H9 (cell line): ENCODE measurements around the gene CARD11. TPM values are rescaled to one million over a fixed set of nuclear protein-coding genes. Genes with fewer than 3 reads are reported as not detected.

Experiments used
- DNase-seq: peaks from one replicate; pipeline ENCODE4 v3.0.0-alpha.2; 2017
- H2AFZ ChIP-seq: one replicate; pipeline ENCODE4 v1.6.1; 2013; ENCODE audit warnings: mild to moderate bottlenecking, low read length, control low read depth, moderate library complexity
- H2AK5ac ChIP-seq: 2 replicates; pipeline ENCODE4 v1.6.1; 2013; ENCODE audit warnings: low read length, control low read depth, mixed read lengths; ENCODE audit not compliant: insufficient read length
- H2BK120ac ChIP-seq: one replicate; pipeline ENCODE4 v1.6.1; 2013; ENCODE audit warnings: low read depth, mild to moderate bottlenecking, low read length, control low read depth, inconsistent platforms; ENCODE audit not compliant: poor library complexity, severe bottlenecking
- H2BK12ac ChIP-seq: 2 replicates; pipeline ENCODE4 v1.6.1; 2013; ENCODE audit warnings: low read length, control low read depth, mixed read lengths, low read depth; ENCODE audit not compliant: insufficient read length
- H2BK15ac ChIP-seq: 2 replicates; pipeline ENCODE4 v1.6.1; 2013; ENCODE audit warnings: low read depth, low read length, control low read depth
- H2BK20ac ChIP-seq: one replicate; pipeline ENCODE4 v1.6.1; 2013; ENCODE audit warnings: low read depth, mild to moderate bottlenecking, low read length, control low read depth, inconsistent platforms; ENCODE audit not compliant: poor library complexity, severe bottlenecking
- H2BK5ac ChIP-seq: 2 replicates; pipeline ENCODE4 v1.6.1; 2013; ENCODE audit warnings: low read length, control low read depth, mixed read lengths; ENCODE audit not compliant: insufficient read length
- H3K14ac ChIP-seq: 2 replicates; pipeline ENCODE4 v1.6.1; 2013; ENCODE audit warnings: low read length, control low read depth; ENCODE audit not compliant: insufficient read depth
- H3K18ac ChIP-seq: 2 replicates; pipeline ENCODE4 v1.6.1; 2013; ENCODE audit warnings: low read depth, mild to moderate bottlenecking, mixed read lengths, low read length, control low read depth; ENCODE audit not compliant: insufficient read length
- H3K23ac ChIP-seq: 2 replicates; pipeline ENCODE4 v1.6.1; 2013; ENCODE audit warnings: low read length, control low read depth, mixed read lengths, low read depth; ENCODE audit not compliant: insufficient read length
- H3K23me2 ChIP-seq: 2 replicates; pipeline ENCODE4 v1.6.1; 2013; ENCODE audit warnings: low read depth, mild to moderate bottlenecking, mixed read lengths, low read length, control low read depth; ENCODE audit not compliant: insufficient read length, poor library complexity, severe bottlenecking
- H3K27ac ChIP-seq: 2 replicates; pipeline ENCODE4 v1.5.1; 2013; ENCODE audit warnings: low read length, control low read depth, mixed read lengths, low read depth; ENCODE audit not compliant: insufficient read length
- H3K27me3 ChIP-seq: 2 replicates; pipeline ENCODE4 v1.6.1; 2013; ENCODE audit warnings: low read length, control low read depth, inconsistent platforms; ENCODE audit not compliant: insufficient read depth
- H3K4ac ChIP-seq: 2 replicates; pipeline ENCODE4 v1.6.1; 2013; ENCODE audit warnings: low read depth, mild to moderate bottlenecking, control low read depth, inconsistent platforms, low read length, moderate library complexity
- H3K4me1 ChIP-seq: 2 replicates; pipeline ENCODE4 v1.6.1; 2013; ENCODE audit warnings: low read length, control low read depth, inconsistent platforms; ENCODE audit not compliant: insufficient read depth
- H3K4me2 ChIP-seq: 2 replicates; pipeline ENCODE4 v1.6.1; 2013; ENCODE audit warnings: low read length, control low read depth, mixed read lengths; ENCODE audit not compliant: insufficient read length, insufficient read depth
- H3K56ac ChIP-seq: 2 replicates; pipeline ENCODE4 v1.6.1; 2013; ENCODE audit warnings: low read depth, mild to moderate bottlenecking, mixed read lengths, low read length, control low read depth; ENCODE audit not compliant: insufficient read length
- H3K79me1 ChIP-seq: 2 replicates; pipeline ENCODE4 v1.6.1; 2013; ENCODE audit warnings: low read depth, mild to moderate bottlenecking, moderate library complexity, low read length, control low read depth, inconsistent platforms; ENCODE audit not compliant: insufficient read depth, poor library complexity, severe bottlenecking
- H3K79me2 ChIP-seq: 2 replicates; pipeline ENCODE4 v1.6.1; 2013; ENCODE audit warnings: low read length, control low read depth, inconsistent platforms; ENCODE audit not compliant: insufficient read depth
- H3K9ac ChIP-seq: 2 replicates; pipeline ENCODE4 v1.6.1; 2013; ENCODE audit warnings: low read length, control low read depth, mixed read lengths; ENCODE audit not compliant: insufficient read length; ENCODE audit errors: extremely low read depth
- H3K9me3 ChIP-seq: one replicate; pipeline ENCODE4 v1.6.1; 2013; ENCODE audit warnings: low read depth, low read length, inconsistent platforms; ENCODE audit not compliant: control insufficient read depth
- H3T11ph ChIP-seq: one replicate; pipeline ENCODE4 v1.6.1; 2013; ENCODE audit warnings: mild to moderate bottlenecking, low read length, control low read depth, inconsistent platforms
- H4K20me1 ChIP-seq: one replicate; pipeline ENCODE4 v1.6.1; 2013; ENCODE audit not compliant: control insufficient read depth, insufficient read length, insufficient read depth
- H4K5ac ChIP-seq: 2 replicates; pipeline ENCODE4 v1.6.1; 2013; ENCODE audit warnings: low read depth, mild to moderate bottlenecking, mixed read lengths, low read length, control low read depth; ENCODE audit not compliant: insufficient read length
- H4K8ac ChIP-seq: replicated peaks from 2 replicates; pipeline ENCODE4 v1.6.1; 2013; ENCODE audit warnings: low read length, control low read depth, mixed read lengths, low read depth; ENCODE audit not compliant: insufficient read length
- H4K91ac ChIP-seq: 2 replicates; pipeline ENCODE4 v1.6.1; 2013; ENCODE audit warnings: low read depth, mild to moderate bottlenecking, moderate library complexity, mixed read lengths, low read length, control low read depth; ENCODE audit not compliant: insufficient read length
- H3K27ac Mint-ChIP-seq, 3 experiments: 2 replicates in 2 of 3; 3 replicates in 1 of 3; pipeline ENCODE4 v1.8.0; 2020 to 2021; ENCODE audit warnings: mixed read lengths in 3 of 3, mild to moderate bottlenecking in 1 of 3, moderate library complexity in 1 of 3
- H3K27me3 Mint-ChIP-seq: 2 replicates; pipeline ENCODE4 v1.8.0; 2021; ENCODE audit warnings: low read depth, mild to moderate bottlenecking, moderate library complexity, mixed read lengths
- H3K36me3 Mint-ChIP-seq, 3 experiments: 2 replicates in 2 of 3; 3 replicates in 1 of 3; pipeline ENCODE4 v1.8.0; 2020 to 2021; ENCODE audit warnings: low read depth in 3 of 3, mixed read lengths in 3 of 3; ENCODE audit not compliant: insufficient read depth in 1 of 3
- H3K4me1 Mint-ChIP-seq, 2 experiments: 2 replicates each; pipeline ENCODE4 v1.8.0; 2020; ENCODE audit warnings: mixed read lengths in 2 of 2
- H3K4me3 Mint-ChIP-seq, 2 experiments: 2 replicates in 1 of 2; 3 replicates in 1 of 2; pipeline ENCODE4 v1.8.0; 2020 to 2021; ENCODE audit warnings: mild to moderate bottlenecking in 2 of 2, mixed read lengths in 2 of 2, moderate library complexity in 1 of 2
- H3K9me3 Mint-ChIP-seq, 2 experiments: 2 replicates in 1 of 2; 3 replicates in 1 of 2; pipeline ENCODE4 v1.8.0; 2020; ENCODE audit warnings: mild to moderate bottlenecking in 2 of 2, mixed read lengths in 2 of 2, moderate library complexity in 1 of 2
- WGBS: extraction: QIAGEN DNeasy Blood & Tissue Kit; methylation state at CpG from one replicate; pipeline ENCODE4 v1.1.7; 2013; ENCODE audit warnings: missing lambda C conversion rate, low lambda C conversion rate, mixed read lengths; ENCODE audit not compliant: insufficient read length; ENCODE audit errors: extremely low coverage; 5-methylcytosine and 5-hydroxymethylcytosine counted together
- total RNA-seq: library from RNA; stranded (reverse); gene quantifications from 2 replicates; pipeline ENCODE4 v1.2.1, GENCODE V29; 2021
- TF ChIP-seq, protein P1 (sequence below): fragments of 200-600 bp; sonication (generic); conservative IDR thresholded peaks from 3 replicates; pipeline ENCODE4 v1.8.0; 2021; ENCODE audit warnings: antibody characterized with exemption, mild to moderate bottlenecking

Gene CARD11
- total RNA-seq, 1 experiment from 2014 or later = 20.0 TPM

DNA sequence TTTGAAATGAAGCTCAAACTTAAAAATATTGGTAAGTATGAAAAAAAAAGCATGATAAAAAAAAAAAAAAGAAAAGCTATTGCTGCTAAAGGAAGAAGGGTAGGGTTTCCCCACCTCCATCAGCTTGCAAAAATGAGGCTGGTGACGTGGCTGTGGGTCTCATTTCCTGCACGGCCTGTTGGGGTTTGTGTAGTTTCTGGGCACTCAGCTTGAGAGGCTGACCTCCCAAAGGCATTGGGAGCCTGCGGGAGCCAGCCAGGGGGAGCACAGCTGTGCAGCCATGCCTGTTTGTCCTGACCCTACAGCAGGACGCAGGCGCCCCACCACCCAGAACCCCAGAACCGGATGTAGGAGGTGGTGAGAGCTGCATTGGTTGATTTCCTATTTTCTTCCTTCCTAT lies 48.8 kb upstream of the CARD11 start:
- no peak overlapping the region for H2BK15ac ChIP-seq
- H3K27ac ChIP-seq = no peak overlapping the region
- no peaks in the 10 kb centered on the region; the same call in 1 of the 2 replicates for H3K27me3 Mint-ChIP-seq
- H2AFZ ChIP-seq = no peak overlapping the region
- H3K4me3 Mint-ChIP-seq = no peak overlapping the region
- H2BK120ac ChIP-seq = no peak overlapping the region
- no peaks in the 10 kb centered on the region for H3K79me1 ChIP-seq
- no peaks in the 10 kb centered on the region for H3K4me1 ChIP-seq
- no peak for DNase-seq
- no peaks in the 10 kb centered on the region for H3K79me2 ChIP-seq
- TF ChIP-seq, protein P1, sequence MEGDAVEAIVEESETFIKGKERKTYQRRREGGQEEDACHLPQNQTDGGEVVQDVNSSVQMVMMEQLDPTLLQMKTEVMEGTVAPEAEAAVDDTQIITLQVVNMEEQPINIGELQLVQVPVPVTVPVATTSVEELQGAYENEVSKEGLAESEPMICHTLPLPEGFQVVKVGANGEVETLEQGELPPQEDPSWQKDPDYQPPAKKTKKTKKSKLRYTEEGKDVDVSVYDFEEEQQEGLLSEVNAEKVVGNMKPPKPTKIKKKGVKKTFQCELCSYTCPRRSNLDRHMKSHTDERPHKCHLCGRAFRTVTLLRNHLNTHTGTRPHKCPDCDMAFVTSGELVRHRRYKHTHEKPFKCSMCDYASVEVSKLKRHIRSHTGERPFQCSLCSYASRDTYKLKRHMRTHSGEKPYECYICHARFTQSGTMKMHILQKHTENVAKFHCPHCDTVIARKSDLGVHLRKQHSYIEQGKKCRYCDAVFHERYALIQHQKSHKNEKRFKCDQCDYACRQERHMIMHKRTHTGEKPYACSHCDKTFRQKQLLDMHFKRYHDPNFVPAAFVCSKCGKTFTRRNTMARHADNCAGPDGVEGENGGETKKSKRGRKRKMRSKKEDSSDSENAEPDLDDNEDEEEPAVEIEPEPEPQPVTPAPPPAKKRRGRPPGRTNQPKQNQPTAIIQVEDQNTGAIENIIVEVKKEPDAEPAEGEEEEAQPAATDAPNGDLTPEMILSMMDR = no peak
- WGBS = no CpG with 5 or more reads among the region's 6 CpGs
- H2AK5ac ChIP-seq = no peak overlapping the region
- no peaks in the 10 kb centered on the region for H3K9me3 Mint-ChIP-seq
- no peak overlapping the region for H3K27ac Mint-ChIP-seq
- H3K9ac ChIP-seq = no peak overlapping the region
- H3K56ac ChIP-seq = no peak overlapping the region
- peaks cover 15 to 20% of the 10 kb centered on the region in 2 experiments for H3K4me1 Mint-ChIP-seq
- H3K9me3 ChIP-seq = no peaks in the 10 kb centered on the region
- H2BK12ac ChIP-seq = no peak overlapping the region
- no peak overlapping the region for H2BK5ac ChIP-seq
- H4K5ac ChIP-seq = no peak overlapping the region
- H3K36me3 Mint-ChIP-seq = no peaks in the 10 kb centered on the region; a peak in 1 of 7 replicates
- H4K8ac ChIP-seq = no peak overlapping the region
- H3K23me2 ChIP-seq = no peaks in the 10 kb centered on the region
- H3K4me2 ChIP-seq = no peak overlapping the region
- H4K20me1 ChIP-seq = no peaks in the 10 kb centered on the region
- H3K27me3 ChIP-seq = no peaks in the 10 kb centered on the region
- no peak overlapping the region for H2BK20ac ChIP-seq
- no peak overlapping the region for H3K18ac ChIP-seq
- H3K14ac ChIP-seq = no peak overlapping the region
- no peak overlapping the region for H3K4ac ChIP-seq
- no peak overlapping the region for H4K91ac ChIP-seq
- H3T11ph ChIP-seq = no peak overlapping the region
- H3K23ac ChIP-seq = no peak overlapping the region
